Lower leg skin (tissue), 3 donors: Measurements from ENCODE around the gene DNAH10.

Experiments used
- POLR2A ChIP-seq, 2 donors: fragments of 450-650 bp; IDR thresholded peaks; one replicate each; pipeline ENCODE4 v1.6.1; 2016 to 2017; ENCODE audit warnings: antibody characterized with exemption in 2 of 2, mild to moderate bottlenecking in 1 of 2, moderate library complexity in 1 of 2
- TF ChIP-seq, protein P1 (sequence below), 3 donors: fragments of 450-650 bp; IDR thresholded peaks; one replicate each; pipeline ENCODE4 v1.5.1; 2016; ENCODE audit warnings: antibody characterized with exemption in 3 of 3, mild to moderate bottlenecking in 3 of 3, moderate library complexity in 2 of 3

DNA sequence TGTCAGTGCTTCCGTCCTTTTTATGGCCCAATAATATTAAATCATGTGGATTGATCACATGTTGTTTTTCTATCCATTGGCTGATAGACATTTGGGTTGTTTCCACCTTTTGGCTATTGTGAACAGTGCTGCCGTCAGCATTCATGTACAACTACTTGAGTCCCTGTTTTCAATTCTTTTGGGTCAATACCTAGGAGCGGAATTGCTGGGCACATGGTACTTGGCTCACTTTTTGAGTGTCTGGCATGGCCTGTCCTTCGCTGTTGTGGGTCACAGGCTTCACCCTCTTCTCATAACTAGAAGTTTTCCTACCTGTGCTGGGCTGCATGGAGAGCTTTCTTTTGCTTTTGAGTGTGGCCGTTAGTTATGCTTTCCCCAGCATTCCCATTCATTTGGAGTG lies 72.7 kb downstream of the DNAH10 start:
- TF ChIP-seq POLR2A (IDR thresholded peaks at IDR 0.05) = no peak
- TF ChIP-seq, protein P1, sequence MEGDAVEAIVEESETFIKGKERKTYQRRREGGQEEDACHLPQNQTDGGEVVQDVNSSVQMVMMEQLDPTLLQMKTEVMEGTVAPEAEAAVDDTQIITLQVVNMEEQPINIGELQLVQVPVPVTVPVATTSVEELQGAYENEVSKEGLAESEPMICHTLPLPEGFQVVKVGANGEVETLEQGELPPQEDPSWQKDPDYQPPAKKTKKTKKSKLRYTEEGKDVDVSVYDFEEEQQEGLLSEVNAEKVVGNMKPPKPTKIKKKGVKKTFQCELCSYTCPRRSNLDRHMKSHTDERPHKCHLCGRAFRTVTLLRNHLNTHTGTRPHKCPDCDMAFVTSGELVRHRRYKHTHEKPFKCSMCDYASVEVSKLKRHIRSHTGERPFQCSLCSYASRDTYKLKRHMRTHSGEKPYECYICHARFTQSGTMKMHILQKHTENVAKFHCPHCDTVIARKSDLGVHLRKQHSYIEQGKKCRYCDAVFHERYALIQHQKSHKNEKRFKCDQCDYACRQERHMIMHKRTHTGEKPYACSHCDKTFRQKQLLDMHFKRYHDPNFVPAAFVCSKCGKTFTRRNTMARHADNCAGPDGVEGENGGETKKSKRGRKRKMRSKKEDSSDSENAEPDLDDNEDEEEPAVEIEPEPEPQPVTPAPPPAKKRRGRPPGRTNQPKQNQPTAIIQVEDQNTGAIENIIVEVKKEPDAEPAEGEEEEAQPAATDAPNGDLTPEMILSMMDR (IDR thresholded peaks at IDR 0.05) = no peak
